ENCODE measurements around the gene GABPB1. TPM values are rescaled to one million over a fixed set of nuclear protein-coding genes. Genes with fewer than 3 reads are reported as not detected.

Gene GABPB1
- total and polyA plus RNA-seq, 9 donors = 7.0 to 21.9 (median 15.1) TPM

GRCh38 chr15:50250760-50251394, 104.1 kb downstream of the GABPB1 start:
- Histone ChIP-seq H3K9me3 (no peaks in the 10 kb centered on the region), H3K27me3 (no peaks in the 10 kb centered on the region), H3K27ac (no peak overlapping the region), H3K4me3 (no peak overlapping the region), H3K36me3 (no peaks in the 10 kb centered on the region), H3K4me1 (ENCODE audit: insufficient read depth) (no peaks in the 10 kb centered on the region)
- TF ChIP-seq EP300 (IDR thresholded peaks at IDR 0.05) (no peak), POLR2A (IDR thresholded peaks at IDR 0.05) (no peak), CTCF (IDR thresholded peaks at IDR 0.05) (no peak)
- intact Hi-C loops (cut with DNase I) = no loop called here
- 79 to 80% (median 79%) methylated on average over 6 of the region's 6 CpGs for WGBS, 3 donors
- DNase-seq = no peak

- no peaks in the 10 kb centered on the region for H3K9me3 ChIP-seq
- H3K27ac ChIP-seq = no peak overlapping the region
- no peaks in the 10 kb centered on the region for H3K4me1 ChIP-seq (ENCODE audit: insufficient read depth)
- WGBS, 3 donors = 24 to 38% (median 29%) methylated on average over 2 of the region's 2 CpGs
- no peaks in the 10 kb centered on the region for H3K36me3 ChIP-seq
- DNase-seq = no peak
- no peak overlapping the region for H3K4me3 ChIP-seq
- TF ChIP-seq POLR2A (IDR thresholded peaks at IDR 0.05) (no peak), CTCF (IDR thresholded peaks at IDR 0.05) (no peak), EP300 (IDR thresholded peaks at IDR 0.05) (no peak)
- H3K27me3 ChIP-seq = no peaks in the 10 kb centered on the region
- intact Hi-C loops (cut with DNase I) = no loop called here
Observed at GRCh38 chr15:50249704-50250103, 105.3 kb downstream of the GABPB1 start.

GRCh38 chr15:50248994-50249582, 105.9 kb downstream of the GABPB1 start:
- no peak overlapping the region for H3K4me3 ChIP-seq
- WGBS, 3 donors = 19 to 30% (median 19%) methylated on average over 4 of the region's 4 CpGs
- H3K9me3 ChIP-seq = no peaks in the 10 kb centered on the region
- H3K27ac ChIP-seq = no peak overlapping the region
- TF ChIP-seq EP300 (IDR thresholded peaks at IDR 0.05) = no peak
- no peak for TF ChIP-seq CTCF (IDR thresholded peaks at IDR 0.05)
- TF ChIP-seq POLR2A (IDR thresholded peaks at IDR 0.05) = no peak
- H3K4me1 ChIP-seq (ENCODE audit: insufficient read depth) = no peaks in the 10 kb centered on the region
- intact Hi-C loops (cut with DNase I) = no loop called here
- no peaks in the 10 kb centered on the region for H3K27me3 ChIP-seq
- H3K36me3 ChIP-seq = no peaks in the 10 kb centered on the region
- DNase-seq = no peak

- Histone ChIP-seq H3K9me3 (no peaks in the 10 kb centered on the region), H3K27ac (no peak overlapping the region), H3K4me1 (ENCODE audit: insufficient read depth) (no peaks in the 10 kb centered on the region), H3K36me3 (no peaks in the 10 kb centered on the region), H3K4me3 (no peak overlapping the region), H3K27me3 (no peaks in the 10 kb centered on the region)
- TF ChIP-seq EP300 (IDR thresholded peaks at IDR 0.05) (no peak), POLR2A (IDR thresholded peaks at IDR 0.05) (no peak), CTCF (IDR thresholded peaks at IDR 0.05) (no peak)
- DNase-seq = no peak
- intact Hi-C loops (cut with DNase I) = no loop called here
- WGBS, 3 donors = 92 to 93% (median 92%) methylated on average over 14 of the region's 14 CpGs
Observed at GRCh38 chr15:50247819-50248655, 107.0 kb downstream of the GABPB1 start.
